ENCODE measurements around the gene TNNI3K. TPM values are rescaled to one million over a fixed set of nuclear protein-coding genes. Genes with fewer than 3 reads are reported as not detected.

TNNI3K gene
- total RNA-seq, 1 experiment from 2014 or later: not detected

DNA sequence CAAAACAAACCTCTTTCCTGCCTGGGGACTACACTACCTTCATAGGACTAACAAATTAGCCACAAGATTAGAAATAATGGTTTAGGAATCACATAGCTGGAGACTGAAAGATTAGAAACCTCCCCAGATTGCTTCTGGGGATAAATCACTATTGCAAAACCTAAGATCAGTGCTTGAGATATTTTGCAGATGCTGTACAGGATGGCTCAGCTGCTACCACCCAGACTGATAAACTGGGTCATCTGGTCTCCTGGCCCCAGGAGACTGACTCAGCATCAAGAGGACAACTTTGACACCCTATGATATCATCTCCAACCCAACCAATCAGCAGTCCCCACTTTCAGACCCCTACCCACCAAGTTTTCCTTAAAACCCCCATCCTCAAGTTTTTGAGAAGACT is 140.2 kb downstream of the TNNI3K start:
- ChIA-PET CTCF (no interaction called here), POLR2A (ENCODE audit: low non-redundant PET) (no interaction called here)
- Histone ChIP-seq H3K4me1 (ENCODE audit: insufficient read depth, low read length, poor library complexity, severe bottlenecking) (no peaks in the 10 kb centered on the region), H3K27me3 (replicated peaks; ENCODE audit: insufficient read depth, low read depth, low read length, poor library complexity) (no peaks in the 10 kb centered on the region), H3K36me3 (ENCODE audit: insufficient read depth, low read length, poor library complexity, severe bottlenecking) (no peaks in the 10 kb centered on the region), H3K4me3 (ENCODE audit: low read depth, low read length, poor library complexity, severe bottlenecking) (no peak overlapping the region), H3K9me3 (ENCODE audit: low read depth, low read length, poor library complexity, severe bottlenecking) (no peaks in the 10 kb centered on the region), H3K27ac (ENCODE audit: low read depth, low read length, poor library complexity, severe bottlenecking) (no peak overlapping the region)
- BruUV-seq (replicated peaks): no TSS peak
- intact Hi-C loops (cut with micrococcal nuclease; ENCODE audit: unreplicated experiment): no loop called here
- TF ChIP-seq EZH2 (IDR thresholded peaks at IDR 0.05; ENCODE audit: borderline replicate concordance, low read depth, low read length, poor library complexity, severe bottlenecking): no peak
- TF ChIP-seq, protein P1, sequence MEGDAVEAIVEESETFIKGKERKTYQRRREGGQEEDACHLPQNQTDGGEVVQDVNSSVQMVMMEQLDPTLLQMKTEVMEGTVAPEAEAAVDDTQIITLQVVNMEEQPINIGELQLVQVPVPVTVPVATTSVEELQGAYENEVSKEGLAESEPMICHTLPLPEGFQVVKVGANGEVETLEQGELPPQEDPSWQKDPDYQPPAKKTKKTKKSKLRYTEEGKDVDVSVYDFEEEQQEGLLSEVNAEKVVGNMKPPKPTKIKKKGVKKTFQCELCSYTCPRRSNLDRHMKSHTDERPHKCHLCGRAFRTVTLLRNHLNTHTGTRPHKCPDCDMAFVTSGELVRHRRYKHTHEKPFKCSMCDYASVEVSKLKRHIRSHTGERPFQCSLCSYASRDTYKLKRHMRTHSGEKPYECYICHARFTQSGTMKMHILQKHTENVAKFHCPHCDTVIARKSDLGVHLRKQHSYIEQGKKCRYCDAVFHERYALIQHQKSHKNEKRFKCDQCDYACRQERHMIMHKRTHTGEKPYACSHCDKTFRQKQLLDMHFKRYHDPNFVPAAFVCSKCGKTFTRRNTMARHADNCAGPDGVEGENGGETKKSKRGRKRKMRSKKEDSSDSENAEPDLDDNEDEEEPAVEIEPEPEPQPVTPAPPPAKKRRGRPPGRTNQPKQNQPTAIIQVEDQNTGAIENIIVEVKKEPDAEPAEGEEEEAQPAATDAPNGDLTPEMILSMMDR (conservative IDR thresholded peaks at IDR 0.05; ENCODE audit: low read depth, low read length): no peak
- no peak for DNase-seq (ENCODE audit: low spot score)

DNA sequence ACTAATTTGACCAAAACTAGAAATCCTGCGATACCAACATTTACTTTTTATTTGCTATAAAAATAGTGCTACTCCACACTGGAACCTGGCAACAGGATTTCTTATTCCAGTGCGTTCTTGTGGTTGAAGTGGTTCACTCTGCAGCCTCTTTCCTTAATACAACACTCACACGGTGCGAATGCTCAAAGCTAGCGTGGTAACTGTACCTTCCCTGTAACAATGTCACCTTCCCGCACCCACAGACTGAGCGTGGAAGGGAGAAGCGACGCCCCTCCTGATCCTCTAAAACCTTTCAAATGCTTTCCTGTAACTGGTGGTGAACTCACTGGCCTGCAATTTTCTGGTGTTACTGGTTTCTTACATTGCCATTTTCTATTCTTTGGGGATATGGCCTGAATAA is 145.1 kb downstream of the TNNI3K start:
- CTCF ChIA-PET: no interaction called here
- intact Hi-C loops (cut with micrococcal nuclease; ENCODE audit: unreplicated experiment): no loop called here
- H3K9me3 ChIP-seq (ENCODE audit: low read depth, low read length, poor library complexity, severe bottlenecking): no peaks in the 10 kb centered on the region
- no peak overlapping the region for H3K27ac ChIP-seq (ENCODE audit: low read depth, low read length, poor library complexity, severe bottlenecking)
- BruUV-seq (replicated peaks): no TSS peak
- no peaks in the 10 kb centered on the region for H3K27me3 ChIP-seq (replicated peaks; ENCODE audit: insufficient read depth, low read depth, low read length, poor library complexity)
- H3K4me1 ChIP-seq (ENCODE audit: insufficient read depth, low read length, poor library complexity, severe bottlenecking): no peaks in the 10 kb centered on the region
- no peak for TF ChIP-seq EZH2 (IDR thresholded peaks at IDR 0.05; ENCODE audit: borderline replicate concordance, low read depth, low read length, poor library complexity, severe bottlenecking)
- TF ChIP-seq, protein P1 (conservative IDR thresholded peaks at IDR 0.05; ENCODE audit: low read depth, low read length): no peak
- H3K36me3 ChIP-seq (ENCODE audit: insufficient read depth, low read length, poor library complexity, severe bottlenecking): no peaks in the 10 kb centered on the region
- H3K4me3 ChIP-seq (ENCODE audit: low read depth, low read length, poor library complexity, severe bottlenecking): no peak overlapping the region
- POLR2A ChIA-PET (ENCODE audit: low non-redundant PET): no interaction called here
- no peak for DNase-seq (ENCODE audit: low spot score)

DNA sequence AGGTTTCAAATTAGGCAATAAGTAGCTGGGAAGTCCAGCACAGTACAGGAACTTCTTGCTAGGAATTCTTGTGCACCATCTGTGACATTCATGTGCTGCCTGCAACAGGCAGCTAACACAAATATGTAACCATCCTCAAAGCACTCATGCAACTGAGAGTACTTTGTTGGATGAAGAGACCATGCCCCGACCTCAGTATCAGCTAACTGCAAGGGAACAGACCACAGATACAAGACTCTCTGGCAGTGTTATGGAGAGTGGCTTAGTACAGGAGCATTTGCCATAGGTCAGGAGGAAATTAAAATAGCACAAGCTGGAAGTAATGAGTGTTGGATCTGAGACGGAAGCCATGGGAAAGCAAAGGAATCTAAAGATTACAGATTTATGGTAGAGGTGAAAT is 153.7 kb downstream of the TNNI3K start:
- no peaks in the 10 kb centered on the region for H3K27me3 ChIP-seq (replicated peaks; ENCODE audit: insufficient read depth, low read depth, low read length, poor library complexity)
- BruUV-seq (replicated peaks): no TSS peak
- DNase-seq (ENCODE audit: low spot score): no peak
- intact Hi-C loops (cut with micrococcal nuclease; ENCODE audit: unreplicated experiment): no loop called here
- no peak overlapping the region for H3K4me3 ChIP-seq (ENCODE audit: low read depth, low read length, poor library complexity, severe bottlenecking)
- H3K36me3 ChIP-seq (ENCODE audit: insufficient read depth, low read length, poor library complexity, severe bottlenecking): no peaks in the 10 kb centered on the region
- TF ChIP-seq EZH2 (IDR thresholded peaks at IDR 0.05; ENCODE audit: borderline replicate concordance, low read depth, low read length, poor library complexity, severe bottlenecking): no peak
- TF ChIP-seq, protein P1 (conservative IDR thresholded peaks at IDR 0.05; ENCODE audit: low read depth, low read length): no peak
- H3K9me3 ChIP-seq (ENCODE audit: low read depth, low read length, poor library complexity, severe bottlenecking): peaks cover 4% of the 10 kb centered on the region
- H3K4me1 ChIP-seq (ENCODE audit: insufficient read depth, low read length, poor library complexity, severe bottlenecking): no peaks in the 10 kb centered on the region
- CTCF ChIA-PET: no interaction called here
- H3K27ac ChIP-seq (ENCODE audit: low read depth, low read length, poor library complexity, severe bottlenecking): no peak overlapping the region
- POLR2A ChIA-PET (ENCODE audit: low non-redundant PET): no interaction called here
